IgD-negative memory B cell (primary cell): ENCODE measurements around the gene LONP1. TPM values are rescaled to one million over a fixed set of nuclear protein-coding genes. Genes with fewer than 3 reads are reported as not detected.

Experiments
- H3K27ac Mint-ChIP-seq, 3 donors: one replicate each; pipeline ENCODE4 v1.8.0; 2020 to 2022; ENCODE audit warnings: mild to moderate bottlenecking in 3 of 3, mixed read lengths in 3 of 3, moderate library complexity in 1 of 3
- H3K27me3 Mint-ChIP-seq: one replicate; pipeline ENCODE4 v1.8.0; 2021; ENCODE audit warnings: mixed read lengths
- H3K36me3 Mint-ChIP-seq: one replicate; pipeline ENCODE4 v1.8.0; 2020; ENCODE audit warnings: mild to moderate bottlenecking, mixed read lengths
- H3K4me1 Mint-ChIP-seq, 3 donors: one replicate each; pipeline ENCODE4 v1.8.0; 2020 to 2022; ENCODE audit warnings: mixed read lengths in 3 of 3, mild to moderate bottlenecking in 1 of 3
- H3K4me3 Mint-ChIP-seq, 4 donors: one replicate each; pipeline ENCODE4 v1.8.0; 2020 to 2022; ENCODE audit warnings: mild to moderate bottlenecking in 4 of 4, mixed read lengths in 4 of 4, moderate library complexity in 3 of 4
- H3K9me3 Mint-ChIP-seq, 3 donors: one replicate each; pipeline ENCODE4 v1.8.0; 2020 to 2021; ENCODE audit warnings: mixed read lengths in 3 of 3, mild to moderate bottlenecking in 1 of 3
- polyA plus RNA-seq: library from polyadenylated mRNA; unstranded; fragments of 300-500 nt; fragmentation: Illumina TruSeq; gene quantifications from one replicate; pipeline ENCODE4 v1.2.3, GENCODE V29; 2021

The LONP1 gene
- polyA plus RNA-seq, 1 donor from 2014 or later = 38.5 TPM

GRCh38 chr19:5719274-5719960 lies 529 bp downstream of the LONP1 start:
- peak overlapping the region; percentile 97 to 99 (median 98) for H3K27ac Mint-ChIP-seq
- H3K36me3 Mint-ChIP-seq = no peaks in the 10 kb centered on the region
- peak overlapping the region; percentile 88 to 96 (median 96) for H3K4me3 Mint-ChIP-seq
- H3K9me3 Mint-ChIP-seq = no peaks in the 10 kb centered on the region
- H3K27me3 Mint-ChIP-seq = no peaks in the 10 kb centered on the region
- peaks cover 13 to 17% (median 17%) of the 10 kb centered on the region in 3 donors for H3K4me1 Mint-ChIP-seq

GRCh38 chr19:5718579-5719273 lies 1.2 kb downstream of the LONP1 start:
- Mint-ChIP-seq H3K27me3 (no peaks in the 10 kb centered on the region), H3K36me3 (no peaks in the 10 kb centered on the region), H3K4me3 (peak overlapping the region; percentile 88 to 95 (median 92)), H3K4me1 (peaks cover 13 to 17% (median 17%) of the 10 kb centered on the region in 3 donors), H3K27ac (peak overlapping the region; percentile 97 to 99 (median 98)), H3K9me3 (no peaks in the 10 kb centered on the region)

GRCh38 chr19:5718037-5718578 lies 1.8 kb downstream of the LONP1 start:
- Mint-ChIP-seq H3K36me3 (no peaks in the 10 kb centered on the region), H3K27ac (peak overlapping the region in 2 of 3 donors; percentile 80 to 99), H3K4me1 (peaks cover 13 to 17% (median 17%) of the 10 kb centered on the region in 3 donors)

GRCh38 chr19:5717215-5717935 lies 2.6 kb downstream of the LONP1 start:
- peak overlapping the region in 2 of 3 donors; percentile 73 to 80 for H3K27ac Mint-ChIP-seq

More at GRCh38 chr19:5718037-5718578, 1.8 kb downstream of the LONP1 start:
- peak overlapping the region; percentile 88 to 95 (median 92) for H3K4me3 Mint-ChIP-seq
- H3K9me3 Mint-ChIP-seq = no peaks in the 10 kb centered on the region
- H3K27me3 Mint-ChIP-seq = no peaks in the 10 kb centered on the region

GRCh38 chr19:5714816-5715215 lies 5.1 kb downstream of the LONP1 start:
- Mint-ChIP-seq H3K36me3 (no peaks in the 10 kb centered on the region), H3K9me3 (no peaks in the 10 kb centered on the region), H3K27ac (no peak overlapping the region), H3K27me3 (no peaks in the 10 kb centered on the region), H3K4me3 (no peak overlapping the region), H3K4me1 (peaks cover 9 to 17% (median 11%) of the 10 kb centered on the region in 3 donors)

More at GRCh38 chr19:5717215-5717935, 2.6 kb downstream of the LONP1 start:
- no peaks in the 10 kb centered on the region for H3K27me3 Mint-ChIP-seq
- H3K4me3 Mint-ChIP-seq = peak overlapping the region in 2 of 4 donors; percentile 75 to 79
- H3K36me3 Mint-ChIP-seq = no peaks in the 10 kb centered on the region
- no peaks in the 10 kb centered on the region for H3K9me3 Mint-ChIP-seq
- peaks cover 13 to 17% (median 17%) of the 10 kb centered on the region in 3 donors for H3K4me1 Mint-ChIP-seq

GRCh38 chr19:5713228-5713627 lies 6.7 kb downstream of the LONP1 start:
- Mint-ChIP-seq H3K36me3 (no peaks in the 10 kb centered on the region), H3K4me1 (peaks cover 0 to 7% (median 0%) of the 10 kb centered on the region in 3 donors), H3K27me3 (no peaks in the 10 kb centered on the region), H3K4me3 (no peak overlapping the region), H3K27ac (no peak overlapping the region), H3K9me3 (no peaks in the 10 kb centered on the region)

- Mint-ChIP-seq H3K36me3 (no peaks in the 10 kb centered on the region), H3K27ac (no peak overlapping the region), H3K9me3 (no peaks in the 10 kb centered on the region), H3K4me1 (no peaks in the 10 kb centered on the region), H3K27me3 (no peaks in the 10 kb centered on the region), H3K4me3 (no peak overlapping the region)
Measured at GRCh38 chr19:5711713-5712161, 8.2 kb downstream of the LONP1 start.

- H3K9me3 Mint-ChIP-seq = no peaks in the 10 kb centered on the region
- H3K36me3 Mint-ChIP-seq = peaks cover 3% of the 10 kb centered on the region
- no peak overlapping the region for H3K27ac Mint-ChIP-seq
- no peaks in the 10 kb centered on the region for H3K27me3 Mint-ChIP-seq
- no peak overlapping the region for H3K4me3 Mint-ChIP-seq
- H3K4me1 Mint-ChIP-seq = no peaks in the 10 kb centered on the region
Measured at GRCh38 chr19:5711025-5711424, 8.9 kb downstream of the LONP1 start.

- H3K4me3 Mint-ChIP-seq = no peak overlapping the region
- no peaks in the 10 kb centered on the region for H3K4me1 Mint-ChIP-seq
- peaks cover 8% of the 10 kb centered on the region for H3K36me3 Mint-ChIP-seq
- no peaks in the 10 kb centered on the region for H3K27me3 Mint-ChIP-seq
- peak overlapping the region in 1 of 3 donors; percentile 78 for H3K27ac Mint-ChIP-seq
- no peaks in the 10 kb centered on the region for H3K9me3 Mint-ChIP-seq
Measured at GRCh38 chr19:5707576-5708575, 12.1 kb downstream of the LONP1 start.

- Mint-ChIP-seq H3K9me3 (no peaks in the 10 kb centered on the region), H3K4me1 (no peaks in the 10 kb centered on the region), H3K36me3 (peaks cover 8% of the 10 kb centered on the region), H3K27ac (peak overlapping the region in 2 of 3 donors; percentile 39 to 78), H3K4me3 (no peak overlapping the region), H3K27me3 (no peaks in the 10 kb centered on the region)
Measured at GRCh38 chr19:5706876-5707573, 12.9 kb downstream of the LONP1 start.

- no peak overlapping the region for H3K4me3 Mint-ChIP-seq
- no peaks in the 10 kb centered on the region for H3K9me3 Mint-ChIP-seq
- no peak overlapping the region for H3K27ac Mint-ChIP-seq
- peaks cover 9% of the 10 kb centered on the region for H3K36me3 Mint-ChIP-seq
- H3K4me1 Mint-ChIP-seq = no peaks in the 10 kb centered on the region
- no peaks in the 10 kb centered on the region for H3K27me3 Mint-ChIP-seq
Measured at GRCh38 chr19:5705552-5705951, 14.4 kb downstream of the LONP1 start.

GRCh38 chr19:5703819-5704818 lies 15.8 kb downstream of the LONP1 start:
- H3K4me3 Mint-ChIP-seq = no peak overlapping the region
- H3K4me1 Mint-ChIP-seq = peaks cover 0 to under 1% (median 0%) of the 10 kb centered on the region in 3 donors
- H3K9me3 Mint-ChIP-seq = no peaks in the 10 kb centered on the region
- H3K27me3 Mint-ChIP-seq = no peaks in the 10 kb centered on the region
- H3K36me3 Mint-ChIP-seq = peaks cover 10% of the 10 kb centered on the region
- peak overlapping the region in 1 of 3 donors; percentile 60 for H3K27ac Mint-ChIP-seq
